ENCODE measurements around the gene MRPS10.

DNA sequence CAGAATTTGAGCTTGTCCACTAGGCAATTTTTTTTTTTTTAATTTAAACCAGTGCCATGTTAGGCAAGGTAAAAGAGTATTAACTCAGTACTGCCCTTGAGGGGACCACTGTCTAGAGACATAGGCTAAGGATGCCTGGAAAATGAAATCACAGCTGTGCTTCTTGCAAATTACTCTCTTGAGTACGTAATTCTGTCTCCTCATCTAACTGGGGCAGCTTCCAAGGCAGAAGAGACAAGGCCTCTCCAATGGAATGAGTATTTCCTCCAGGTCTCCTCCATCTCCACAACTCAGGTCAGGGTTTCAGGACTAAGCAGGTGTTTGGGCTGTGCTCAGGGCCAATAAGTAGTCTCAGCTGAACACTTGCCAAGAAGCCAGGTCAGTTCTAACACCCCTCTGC lies 33.8 kb upstream of the MRPS10 start:
- TF ChIP-seq, protein P1, sequence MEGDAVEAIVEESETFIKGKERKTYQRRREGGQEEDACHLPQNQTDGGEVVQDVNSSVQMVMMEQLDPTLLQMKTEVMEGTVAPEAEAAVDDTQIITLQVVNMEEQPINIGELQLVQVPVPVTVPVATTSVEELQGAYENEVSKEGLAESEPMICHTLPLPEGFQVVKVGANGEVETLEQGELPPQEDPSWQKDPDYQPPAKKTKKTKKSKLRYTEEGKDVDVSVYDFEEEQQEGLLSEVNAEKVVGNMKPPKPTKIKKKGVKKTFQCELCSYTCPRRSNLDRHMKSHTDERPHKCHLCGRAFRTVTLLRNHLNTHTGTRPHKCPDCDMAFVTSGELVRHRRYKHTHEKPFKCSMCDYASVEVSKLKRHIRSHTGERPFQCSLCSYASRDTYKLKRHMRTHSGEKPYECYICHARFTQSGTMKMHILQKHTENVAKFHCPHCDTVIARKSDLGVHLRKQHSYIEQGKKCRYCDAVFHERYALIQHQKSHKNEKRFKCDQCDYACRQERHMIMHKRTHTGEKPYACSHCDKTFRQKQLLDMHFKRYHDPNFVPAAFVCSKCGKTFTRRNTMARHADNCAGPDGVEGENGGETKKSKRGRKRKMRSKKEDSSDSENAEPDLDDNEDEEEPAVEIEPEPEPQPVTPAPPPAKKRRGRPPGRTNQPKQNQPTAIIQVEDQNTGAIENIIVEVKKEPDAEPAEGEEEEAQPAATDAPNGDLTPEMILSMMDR (IDR thresholded peaks at IDR 0.05) = no peak
- TF ChIP-seq POLR2AphosphoS5 (IDR thresholded peaks at IDR 0.05) (no peak), EP300 (IDR thresholded peaks at IDR 0.05) (no peak)

Measured in stomach (tissue), 4 donors.